Measurements from ENCODE around the gene SNUPN. TPM values are rescaled to one million over a fixed set of nuclear protein-coding genes. Genes with fewer than 3 reads are reported as not detected.

The SNUPN gene
- total RNA-seq, 1 experiment from 2014 or later: 28.9 TPM

- intact Hi-C loops (cut with micrococcal nuclease): no loop called here
- CTCF ChIA-PET: interaction anchor here (0.8 to 1.7 kb wide), 6 partner anchors 15 to 218 kb away, joined by 4 to 7 read pairs (median 5); partner anchors contain the start of genes IMP3 and SIN3A
- no TSS peak for BruUV-seq (replicated peaks)
- TF ChIP-seq CTCF (IDR thresholded peaks at IDR 0.05; ENCODE audit: unreplicated experiment): no peak
- Mint-ChIP-seq H3K4me3 (ENCODE audit: unreplicated experiment) (no peak overlapping the region), H3K4me1 (ENCODE audit: insufficient read depth, unreplicated experiment) (peaks cover 45% of the 10 kb centered on the region), H3K36me3 (ENCODE audit: insufficient read depth, unreplicated experiment) (no peaks in the 10 kb centered on the region), H3K27ac (ENCODE audit: low read depth, unreplicated experiment) (peak overlapping the region; percentile 78), H3K27me3 (ENCODE audit: insufficient read depth, unreplicated experiment) (no peaks in the 10 kb centered on the region), H3K9me3 (ENCODE audit: unreplicated experiment) (peaks cover 7% of the 10 kb centered on the region)
- POLR2A ChIA-PET: interaction anchor here (0.6 to 7.0 kb wide), 10 partner anchors 17 to 261 kb away, joined by 3 to 111 read pairs (median 4); partner anchors contain the start of genes IMP3, PTPN9, SIN3A and SNUPN
- peak; percentile 92 for DNase-seq (ENCODE audit: unreplicated experiment)
Observed at GRCh38 chr15:75669191-75669878, 43.8 kb upstream of the SNUPN start.

GRCh38 chr15:75666823-75667501 lies 41.4 kb upstream of the SNUPN start:
- ChIA-PET CTCF (interaction anchor here (2.0 to 2.1 kb wide), 2 partner anchors 19 to 28 kb away, joined by 5 to 9 read pairs; partner anchors contain the start of gene SNX33), POLR2A (interaction anchor here (0.9 to 7.0 kb wide), 15 partner anchors 13 to 332 kb away, joined by 3 to 111 read pairs (median 4); partner anchors contain the start of genes IMP3, MAN2C1, PTPN9 and SIN3A)
- H3K4me3 Mint-ChIP-seq (ENCODE audit: unreplicated experiment): peak overlapping the region; percentile 65
- intact Hi-C loops (cut with micrococcal nuclease): loop anchor here (2.0 kb wide), 1 partner anchor 26 kb away; the partner anchor contains the start of gene IMP3
- TSS peak; percentile 81 for BruUV-seq (replicated peaks)
- peak; percentile 93 for DNase-seq (ENCODE audit: unreplicated experiment)
- peaks cover 57% of the 10 kb centered on the region for H3K4me1 Mint-ChIP-seq (ENCODE audit: insufficient read depth, unreplicated experiment)
- H3K36me3 Mint-ChIP-seq (ENCODE audit: insufficient read depth, unreplicated experiment): no peaks in the 10 kb centered on the region
- no peak for TF ChIP-seq CTCF (IDR thresholded peaks at IDR 0.05; ENCODE audit: unreplicated experiment)
- peaks cover 7% of the 10 kb centered on the region for H3K9me3 Mint-ChIP-seq (ENCODE audit: unreplicated experiment)
- H3K27me3 Mint-ChIP-seq (ENCODE audit: insufficient read depth, unreplicated experiment): no peaks in the 10 kb centered on the region
- H3K27ac Mint-ChIP-seq (ENCODE audit: low read depth, unreplicated experiment): peak overlapping the region; percentile 100

- BruUV-seq (replicated peaks): no TSS peak
- CTCF ChIA-PET: interaction anchor here (0.9 to 2.4 kb wide), 3 partner anchors 13 to 138 kb away, joined by 3 to 7 read pairs (median 3); no protein-coding TSS in a partner anchor
- POLR2A ChIA-PET: interaction anchor here (0.6 to 7.0 kb wide), 10 partner anchors 13 to 296 kb away, joined by 3 to 111 read pairs (median 6); partner anchors contain the start of genes IMP3, MAN2C1, SIN3A and SNUPN
- DNase-seq (ENCODE audit: unreplicated experiment): peak; percentile 49
- H3K9me3 Mint-ChIP-seq (ENCODE audit: unreplicated experiment): peaks cover 7% of the 10 kb centered on the region
- intact Hi-C loops (cut with micrococcal nuclease): no loop called here
- no peaks in the 10 kb centered on the region for H3K36me3 Mint-ChIP-seq (ENCODE audit: insufficient read depth, unreplicated experiment)
- peaks cover 65% of the 10 kb centered on the region for H3K4me1 Mint-ChIP-seq (ENCODE audit: insufficient read depth, unreplicated experiment)
- H3K27ac Mint-ChIP-seq (ENCODE audit: low read depth, unreplicated experiment): no peak overlapping the region
- no peak overlapping the region for H3K4me3 Mint-ChIP-seq (ENCODE audit: unreplicated experiment)
- TF ChIP-seq CTCF (IDR thresholded peaks at IDR 0.05; ENCODE audit: unreplicated experiment): no peak
- H3K27me3 Mint-ChIP-seq (ENCODE audit: insufficient read depth, unreplicated experiment): no peaks in the 10 kb centered on the region
Observed at GRCh38 chr15:75663931-75664421, 38.5 kb upstream of the SNUPN start.

All from MCF 10A (cell line).